Uterus (tissue), 4 donors: ENCODE results near the gene CXorf65. TPM values are rescaled to one million over a fixed set of nuclear protein-coding genes. Genes with fewer than 3 reads are reported as not detected.

ENCODE experiments used
- DNase-seq, 2 donors: peaks; one replicate each; pipeline ENCODE4 v3.0.0-alpha.2; 2019 to 2020
- H3K27ac ChIP-seq, 2 donors: fragments of 200-600 bp; sonication (generic); 1 replicate in 1 of 2; 2 replicates in 1 of 2; pipeline ENCODE4 v1.5.1; 2016 to 2018
- H3K27me3 ChIP-seq, 2 donors: fragments of 200-600 bp; sonication (generic); one replicate each; pipeline ENCODE4 v1.5.1; 2018 to 2019; ENCODE audit warnings: control low read depth in 1 of 2
- H3K36me3 ChIP-seq, 2 donors: fragments of 200-600 bp; sonication (generic); one replicate each; pipeline ENCODE4 v1.5.1; 2019; ENCODE audit warnings: control low read depth in 1 of 2
- H3K4me1 ChIP-seq, 2 donors: fragments of 200-600 bp; sonication (generic); one replicate each; pipeline ENCODE4 v1.5.1; 2018 to 2019; ENCODE audit warnings: control low read depth in 1 of 2
- H3K4me3 ChIP-seq, 2 donors: fragments of 200-600 bp; sonication (generic); 1 replicate in 1 of 2; 2 replicates in 1 of 2; pipeline ENCODE4 v1.5.1; 2018 to 2019; ENCODE audit warnings: mild to moderate bottlenecking in 1 of 2
- H3K9me3 ChIP-seq, 2 donors: fragments of 200-600 bp; sonication (generic); one replicate each; pipeline ENCODE4 v1.5.1; 2019; ENCODE audit warnings: control low read depth in 1 of 2
- POLR2A ChIP-seq, 2 donors: fragments of 450-650 bp; IDR thresholded peaks; one replicate each; pipeline ENCODE4 v1.6.1; 2016; ENCODE audit warnings: antibody characterized with exemption in 2 of 2, mild to moderate bottlenecking in 1 of 2, moderate library complexity in 1 of 2
- intact Hi-C: fragments of 100-400 bp; cut with DNase I; formaldehyde crosslinking; loops from one replicate; pipeline ENCODE4 v1.15.1; 2023; ENCODE audit warnings: low total_unique reads
- total RNA-seq, 4 donors: library from RNA; depleted of rRNA in 3 of 4; stranded (reverse); fragments of >200 nt in 3 of 4; gene quantifications; one replicate each; pipeline versions ENCODE4 v1.1.0 to v1.2.4, GENCODE V29; 2014 to 2023
- TF ChIP-seq, protein P1 (sequence below), 4 experiments: fragments of 200-600 bp in 2 of 4; fragments of 450-650 bp in 2 of 4; sonication (generic) in 2 of 4; IDR thresholded peaks; one replicate each; pipeline ENCODE4 v1.5.1; 2016 to 2019; ENCODE audit warnings: antibody characterized with exemption in 4 of 4, mild to moderate bottlenecking in 2 of 4, moderate library complexity in 1 of 4
- donor health status: DM: yes; HTN: yes; CAD: no.

CXorf65 gene
- total RNA-seq: 1 to 10 TPM in 1 of 4 donors, not detected in 3; 1.1 TPM

DNA sequence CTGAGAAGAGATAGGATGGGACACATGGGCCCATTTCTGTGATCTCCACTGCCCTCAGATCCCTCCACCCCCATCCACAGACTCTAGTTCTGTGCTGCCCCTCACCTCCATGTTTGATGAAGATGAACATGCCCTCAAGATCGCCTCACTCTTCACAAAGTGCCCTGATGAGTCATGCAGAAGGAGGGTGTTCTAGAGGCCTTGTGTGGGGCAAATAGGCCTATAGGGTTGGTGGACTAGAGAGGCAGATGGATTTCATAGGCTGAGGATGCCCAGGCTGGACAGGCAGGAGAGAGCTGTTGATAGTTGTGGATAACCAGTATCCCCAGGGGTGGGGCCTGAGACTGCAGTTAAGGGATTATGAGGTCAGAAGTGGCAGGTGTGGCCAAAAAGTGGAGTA, at the start of gene CXorf65:
TSS of gene CXorf65 (minus strand) at position 314 of the 400 bp plus-strand sequence. CDS start at position 130, 184 bp downstream.
- H3K27me3 ChIP-seq: no peaks in the 10 kb centered on the region
- intact Hi-C loops: loop anchor here (2.0 kb wide), 1 partner anchor 40 kb away; no protein-coding TSS in a partner anchor
- H3K4me1 ChIP-seq: no peaks in the 10 kb centered on the region
- H3K36me3 ChIP-seq: no peaks in the 10 kb centered on the region
- no peak for DNase-seq
- no peak within 1 kb of the TSS for H3K4me3 ChIP-seq
- no peak within 1 kb of the TSS for H3K27ac ChIP-seq
- TF ChIP-seq POLR2A (IDR thresholded peaks at IDR 0.05): no peak
- TF ChIP-seq, protein P1, sequence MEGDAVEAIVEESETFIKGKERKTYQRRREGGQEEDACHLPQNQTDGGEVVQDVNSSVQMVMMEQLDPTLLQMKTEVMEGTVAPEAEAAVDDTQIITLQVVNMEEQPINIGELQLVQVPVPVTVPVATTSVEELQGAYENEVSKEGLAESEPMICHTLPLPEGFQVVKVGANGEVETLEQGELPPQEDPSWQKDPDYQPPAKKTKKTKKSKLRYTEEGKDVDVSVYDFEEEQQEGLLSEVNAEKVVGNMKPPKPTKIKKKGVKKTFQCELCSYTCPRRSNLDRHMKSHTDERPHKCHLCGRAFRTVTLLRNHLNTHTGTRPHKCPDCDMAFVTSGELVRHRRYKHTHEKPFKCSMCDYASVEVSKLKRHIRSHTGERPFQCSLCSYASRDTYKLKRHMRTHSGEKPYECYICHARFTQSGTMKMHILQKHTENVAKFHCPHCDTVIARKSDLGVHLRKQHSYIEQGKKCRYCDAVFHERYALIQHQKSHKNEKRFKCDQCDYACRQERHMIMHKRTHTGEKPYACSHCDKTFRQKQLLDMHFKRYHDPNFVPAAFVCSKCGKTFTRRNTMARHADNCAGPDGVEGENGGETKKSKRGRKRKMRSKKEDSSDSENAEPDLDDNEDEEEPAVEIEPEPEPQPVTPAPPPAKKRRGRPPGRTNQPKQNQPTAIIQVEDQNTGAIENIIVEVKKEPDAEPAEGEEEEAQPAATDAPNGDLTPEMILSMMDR (IDR thresholded peaks at IDR 0.05): no peak
- no peaks in the 10 kb centered on the region for H3K9me3 ChIP-seq

DNA sequence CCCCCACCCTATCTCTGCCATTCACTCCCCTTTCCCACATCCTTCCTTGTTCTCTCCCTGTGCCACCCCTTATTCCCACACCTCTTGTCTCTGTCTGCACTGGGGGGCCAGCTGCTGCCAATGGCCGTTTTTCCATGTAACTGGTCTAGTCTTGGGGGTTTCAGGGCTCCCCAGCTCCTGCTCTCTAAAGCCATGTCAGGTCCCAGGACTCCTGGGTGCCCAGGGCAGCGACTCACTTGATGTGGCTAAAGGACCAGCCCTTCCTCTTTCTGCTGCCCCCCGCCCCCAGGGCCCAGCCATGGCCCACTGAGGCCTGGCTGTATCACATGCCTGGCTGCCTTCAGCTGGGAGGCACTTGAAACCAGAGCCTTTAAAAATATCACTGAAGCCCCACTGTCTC, 48.1 kb upstream of the CXorf65 start:
- no peak for DNase-seq
- no peaks in the 10 kb centered on the region for H3K4me1 ChIP-seq
- no peaks in the 10 kb centered on the region for H3K27me3 ChIP-seq
- TF ChIP-seq, protein P1 (IDR thresholded peaks at IDR 0.05): no peak
- TF ChIP-seq POLR2A (IDR thresholded peaks at IDR 0.05): no peak
- no peak overlapping the region for H3K4me3 ChIP-seq
- H3K27ac ChIP-seq: no peak overlapping the region
- intact Hi-C loops: no loop called here
- no peaks in the 10 kb centered on the region for H3K36me3 ChIP-seq
- no peaks in the 10 kb centered on the region for H3K9me3 ChIP-seq

DNA sequence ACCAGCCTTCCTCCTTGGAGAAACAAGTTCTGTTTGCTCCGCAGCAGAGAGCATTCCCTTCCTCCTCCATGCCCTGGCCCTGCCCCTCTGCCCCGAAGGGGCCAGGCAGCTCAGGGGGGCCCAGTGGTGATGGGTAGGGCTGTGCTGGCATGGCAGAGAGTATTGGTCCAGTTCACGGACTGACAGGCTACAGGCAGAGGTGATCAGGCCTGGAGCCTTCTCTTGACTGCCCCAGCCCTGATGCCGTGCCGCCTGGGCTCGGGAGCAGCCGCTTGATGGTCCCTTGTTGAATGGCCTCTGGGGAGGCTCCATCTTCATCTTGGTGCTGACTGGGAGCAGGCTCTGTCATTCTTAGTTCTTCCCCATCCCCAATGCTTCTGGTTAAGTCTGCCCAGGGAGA, 47.7 kb upstream of the CXorf65 start:
- no peaks in the 10 kb centered on the region for H3K4me1 ChIP-seq
- no peak for TF ChIP-seq POLR2A (IDR thresholded peaks at IDR 0.05)
- TF ChIP-seq, protein P1 (IDR thresholded peaks at IDR 0.05): no peak

DNA sequence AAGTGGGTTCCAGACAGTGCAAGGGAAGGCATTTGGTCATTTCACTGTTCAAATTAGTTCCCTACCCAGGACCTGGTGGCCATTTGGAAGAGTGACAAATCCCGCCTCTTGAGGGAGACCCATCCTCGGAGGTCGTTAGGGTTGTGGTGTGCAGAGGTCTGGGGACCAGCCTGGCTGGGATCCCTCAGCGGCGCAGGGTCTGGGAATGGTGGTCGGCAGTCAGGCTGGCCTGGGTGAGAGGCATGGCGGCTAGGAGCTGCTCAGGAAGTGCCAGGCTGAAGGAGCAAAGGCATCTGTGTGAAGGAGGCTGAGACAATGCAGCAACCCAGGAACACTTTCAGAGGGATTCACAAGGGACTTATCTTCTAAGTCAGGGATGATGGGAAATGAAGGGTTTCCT, 44.8 kb upstream of the CXorf65 start:
- no peak for DNase-seq
- intact Hi-C loops: no loop called here
- TF ChIP-seq, protein P1 (IDR thresholded peaks at IDR 0.05): no peak
- no peak for TF ChIP-seq POLR2A (IDR thresholded peaks at IDR 0.05)
- no peak overlapping the region for H3K4me3 ChIP-seq
- no peak overlapping the region for H3K27ac ChIP-seq
- no peaks in the 10 kb centered on the region for H3K4me1 ChIP-seq
- H3K36me3 ChIP-seq: no peaks in the 10 kb centered on the region
- H3K27me3 ChIP-seq: no peaks in the 10 kb centered on the region
- H3K9me3 ChIP-seq: no peaks in the 10 kb centered on the region

More for the DNA sequence above, 47.7 kb upstream of the CXorf65 start:
- no peaks in the 10 kb centered on the region for H3K36me3 ChIP-seq
- H3K4me3 ChIP-seq: no peak overlapping the region
- no peaks in the 10 kb centered on the region for H3K27me3 ChIP-seq
- DNase-seq: no peak
- no peak overlapping the region for H3K27ac ChIP-seq
- intact Hi-C loops: no loop called here
- H3K9me3 ChIP-seq: no peaks in the 10 kb centered on the region

DNA sequence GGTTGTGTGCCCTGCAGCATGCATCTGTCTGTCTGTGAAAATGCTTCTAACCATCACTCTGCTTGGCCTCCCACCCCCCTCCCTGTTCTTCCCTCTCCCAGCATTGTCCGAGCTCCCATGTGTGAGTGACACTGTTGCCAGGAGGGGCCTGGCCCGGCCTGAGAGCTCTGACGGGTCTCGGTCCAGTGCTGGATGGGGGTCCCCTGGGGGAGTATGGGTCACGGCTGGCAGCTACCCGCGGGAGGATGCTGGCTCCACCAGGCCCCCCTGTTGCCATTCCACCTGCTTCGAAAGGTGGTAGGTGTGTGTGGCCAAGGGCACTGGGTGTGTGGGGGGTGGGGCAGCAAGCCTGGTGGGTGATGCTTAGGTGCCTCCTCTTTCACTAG, 41.7 kb upstream of the CXorf65 start:
- intact Hi-C loops: no loop called here

More for the DNA sequence above, 41.7 kb upstream of the CXorf65 start:
- H3K27me3 ChIP-seq: no peaks in the 10 kb centered on the region
- no peaks in the 10 kb centered on the region for H3K9me3 ChIP-seq
- no peaks in the 10 kb centered on the region for H3K4me1 ChIP-seq
- no peak overlapping the region for H3K4me3 ChIP-seq
- DNase-seq: no peak
- TF ChIP-seq POLR2A (IDR thresholded peaks at IDR 0.05): no peak
- TF ChIP-seq, protein P1 (IDR thresholded peaks at IDR 0.05): no peak
- H3K27ac ChIP-seq: no peak overlapping the region
- no peaks in the 10 kb centered on the region for H3K36me3 ChIP-seq
